HS-27A (cell line): ENCODE measurements around the gene PDLIM7.

Experiments
- DNase-seq: peaks from one replicate; pipeline ENCODE4 v3.0.0-alpha.2; 2012; ENCODE audit warnings: low read depth, missing footprints

The PDLIM7 gene

DNA sequence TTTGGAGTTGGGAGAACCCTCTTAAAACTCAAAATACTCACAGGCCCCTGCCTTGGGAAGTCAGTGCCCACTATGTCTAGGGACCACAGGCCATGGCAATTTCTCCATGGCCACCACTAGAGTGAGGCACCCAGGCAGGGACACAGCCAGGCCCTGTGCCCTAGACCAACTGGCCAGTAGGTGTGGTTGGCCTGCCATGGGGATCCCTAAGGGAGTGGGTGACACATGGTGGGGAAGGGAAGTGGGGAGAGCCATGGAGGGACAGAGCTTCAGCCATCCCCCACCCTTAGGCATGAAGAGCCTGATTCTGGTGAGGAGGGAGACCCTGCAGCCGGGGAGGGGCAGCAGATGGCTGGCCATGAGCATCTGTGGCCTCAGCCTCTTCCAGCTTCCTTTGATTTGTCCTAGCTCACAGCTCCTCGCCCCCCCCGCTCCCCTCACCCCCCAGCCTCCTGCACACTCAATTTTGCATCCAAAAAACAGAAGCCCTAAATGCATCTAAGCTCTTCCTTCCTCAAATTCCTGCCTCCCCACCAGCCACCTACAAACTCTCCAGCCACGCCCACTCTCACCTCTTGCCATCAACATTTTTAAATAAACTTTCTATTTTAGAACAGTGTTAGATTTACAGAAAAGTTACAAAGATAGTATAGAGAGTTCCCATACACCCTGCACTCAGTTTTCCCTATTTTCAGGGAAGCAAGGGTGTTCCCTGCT is 22.4 kb downstream of the PDLIM7 start:
- DNase-seq, result no peak

DNA sequence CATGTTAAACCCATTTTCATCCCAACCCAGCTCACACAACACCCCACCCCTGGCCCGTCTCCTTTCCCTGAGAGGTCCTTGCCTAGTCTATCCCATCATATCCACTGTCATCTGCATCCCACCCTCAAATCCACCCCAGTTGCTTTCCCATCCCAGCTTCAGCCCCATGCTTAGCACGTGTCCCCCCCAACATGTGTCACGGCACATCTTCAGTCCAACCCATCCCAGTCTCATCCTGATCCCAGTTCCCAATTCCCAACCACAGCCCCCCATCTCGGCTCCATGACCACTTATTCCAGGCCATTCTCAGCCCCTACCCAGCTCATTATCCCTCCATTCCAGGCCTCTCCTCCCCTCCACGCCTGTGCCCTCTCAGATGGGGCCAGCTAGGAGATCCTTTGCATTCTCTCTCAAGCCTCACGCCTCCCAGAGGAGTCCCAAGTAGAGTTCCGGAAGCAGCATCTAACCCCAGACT is 23.4 kb downstream of the PDLIM7 start:
- DNase-seq, result no peak

GRCh38 chr5:177473443-177474001 is 23.9 kb downstream of the PDLIM7 start, which contains the start of gene DBN1:
TSS of gene DBN1 (minus strand) at chr5:177473634. CDS start at chr5:177473521, 113 bp downstream.
- DNase-seq, result no peak

- DNase-seq, result no peak
Measured at GRCh38 chr5:177472460-177473442, 24.7 kb downstream of the PDLIM7 start.

GRCh38 chr5:177471610-177472356 is 25.6 kb downstream of the PDLIM7 start:
- no peak for DNase-seq

DNA sequence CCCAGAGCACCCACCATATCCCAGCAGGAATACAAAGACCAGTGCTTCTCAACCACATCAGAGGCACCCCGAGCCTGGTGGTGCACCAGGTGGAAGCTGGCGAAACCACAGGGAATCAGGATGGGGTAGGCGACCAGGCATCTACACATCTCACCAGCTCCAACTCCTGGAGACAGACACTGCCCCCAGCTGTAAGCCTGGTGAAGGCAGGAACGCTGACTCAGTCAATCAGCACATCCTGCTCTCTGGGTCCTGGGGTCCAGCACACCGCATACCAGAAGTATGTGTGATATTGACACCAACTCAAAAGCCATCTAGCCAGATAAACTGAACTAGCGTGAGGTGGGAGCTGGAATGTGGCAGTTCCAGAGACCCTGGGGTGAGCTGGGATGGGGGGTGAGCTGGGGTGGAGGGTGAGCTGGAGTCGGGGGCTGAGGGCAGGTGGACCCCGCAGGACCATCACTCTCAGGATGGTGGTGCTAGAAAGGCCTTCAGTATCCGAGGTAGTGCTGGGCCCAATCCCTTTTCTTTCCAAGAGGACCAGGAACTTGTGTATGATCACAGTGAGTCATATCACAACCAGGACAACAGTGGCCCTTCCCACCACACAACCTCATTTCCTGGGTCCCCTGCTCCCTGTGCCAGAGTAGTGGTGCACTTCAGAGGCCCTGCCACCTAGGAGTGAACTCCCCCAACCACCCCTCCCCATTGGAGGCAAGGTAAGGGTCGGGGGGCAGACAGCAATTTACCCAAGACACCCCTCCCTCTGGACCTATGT is 26.5 kb downstream of the PDLIM7 start:
- no peak for DNase-seq

GRCh38 chr5:177469750-177470525 is 27.5 kb downstream of the PDLIM7 start:
- no peak for DNase-seq

DNA sequence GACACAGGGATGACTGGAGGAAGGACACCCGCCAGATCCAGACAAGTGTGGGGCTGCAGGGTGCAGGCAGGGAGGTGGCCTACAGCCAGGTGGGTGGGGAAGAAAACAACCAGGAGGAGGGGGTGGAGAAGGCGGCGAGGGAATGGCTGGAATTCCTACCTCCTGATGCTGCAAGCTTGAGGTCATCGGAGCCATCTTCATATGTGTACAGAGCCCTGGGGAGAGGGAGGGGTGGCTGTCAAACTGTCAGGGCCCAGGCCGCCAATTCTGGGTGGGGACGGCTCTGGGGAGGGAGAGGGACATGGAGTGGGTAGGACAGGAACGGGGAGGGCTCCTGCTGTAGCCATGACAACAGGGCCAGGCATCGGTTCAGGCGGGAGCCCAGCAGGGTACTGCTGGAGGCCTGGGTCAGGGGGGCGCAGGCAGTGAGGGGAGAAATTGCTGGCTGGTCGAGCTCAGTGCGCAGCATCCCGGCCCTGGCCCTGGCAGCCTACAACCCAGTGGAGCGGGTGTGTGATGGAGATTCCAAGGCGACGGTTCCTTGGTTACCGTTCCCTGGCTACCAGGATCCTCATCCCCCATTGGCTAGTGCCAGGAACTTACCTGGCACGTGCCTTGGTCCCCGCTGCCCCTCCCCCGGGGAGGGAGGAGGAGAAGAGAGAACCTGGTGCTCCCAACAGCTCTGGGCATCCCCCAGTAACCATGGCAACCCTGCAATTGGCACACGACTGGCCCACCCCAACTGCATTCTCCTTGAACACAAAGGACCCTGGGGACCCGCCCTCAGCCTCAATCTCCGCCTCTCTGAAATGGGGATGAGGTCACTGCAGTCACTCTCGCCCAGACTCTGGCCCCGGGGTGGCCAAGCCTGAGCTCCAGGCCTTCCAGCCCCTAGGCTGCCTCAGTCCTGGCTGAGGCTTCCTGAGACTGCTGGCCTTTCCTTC is 28.4 kb downstream of the PDLIM7 start:
- no peak for DNase-seq

DNA sequence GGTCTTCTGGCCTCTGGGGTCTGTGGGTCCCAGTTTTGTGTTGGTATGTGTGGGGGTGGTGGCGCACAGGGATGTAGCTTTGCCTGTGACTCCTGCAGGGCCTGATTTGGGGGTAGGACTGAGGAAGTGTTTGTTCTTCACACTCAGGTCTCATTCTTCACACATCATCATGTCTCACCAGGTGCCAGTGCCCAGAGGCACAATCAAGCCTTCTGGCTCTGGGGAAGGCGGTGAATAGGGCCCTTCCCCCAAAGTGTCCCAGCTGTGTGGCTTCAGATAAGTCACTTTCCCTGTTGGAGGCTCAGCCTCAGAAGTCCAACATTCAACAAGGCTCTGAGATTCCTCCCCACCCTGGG is 29.1 kb downstream of the PDLIM7 start:
- no peak for DNase-seq

DNA sequence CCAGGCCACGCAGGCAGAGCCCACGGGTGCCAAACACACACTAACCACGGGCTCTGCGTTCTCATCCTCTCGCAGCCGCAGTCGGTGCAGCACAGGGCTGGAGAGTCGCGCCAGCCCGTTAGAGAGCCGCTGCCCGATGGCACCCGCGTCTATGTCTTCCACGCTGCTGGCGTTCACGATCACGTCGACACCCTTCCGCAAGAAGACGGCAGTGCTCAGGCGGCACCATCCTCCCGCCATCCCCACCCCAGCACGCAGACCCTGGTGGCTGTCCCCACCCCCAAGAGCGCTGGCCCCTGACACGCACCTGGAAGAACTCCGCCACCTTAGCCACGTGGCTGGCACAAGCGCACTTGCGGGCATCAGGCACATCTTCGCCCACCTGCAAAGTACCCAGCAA is 30.0 kb downstream of the PDLIM7 start:
- DNase-seq, result no peak

DNA sequence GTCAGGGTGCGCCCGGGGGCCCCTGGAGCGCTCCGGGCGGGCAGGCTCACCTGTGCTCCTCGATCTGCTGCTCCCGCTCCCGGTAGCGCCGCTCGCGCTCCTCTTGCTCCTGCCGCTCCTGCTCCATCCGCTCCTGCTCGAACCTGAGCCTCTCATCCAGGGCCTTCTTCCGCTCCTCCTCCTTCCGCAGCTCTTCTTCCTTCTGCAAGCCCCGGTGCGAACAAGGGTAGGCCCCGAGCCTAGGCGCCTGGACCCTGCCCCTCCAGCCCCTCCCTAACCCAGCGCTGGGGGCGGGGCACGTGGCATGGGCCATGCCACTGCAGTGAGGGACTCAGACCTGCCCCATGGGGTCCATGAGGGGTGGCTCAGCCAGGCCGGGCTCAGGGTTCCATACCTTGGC is 30.5 kb downstream of the PDLIM7 start:
- DNase-seq, result no peak

DNA sequence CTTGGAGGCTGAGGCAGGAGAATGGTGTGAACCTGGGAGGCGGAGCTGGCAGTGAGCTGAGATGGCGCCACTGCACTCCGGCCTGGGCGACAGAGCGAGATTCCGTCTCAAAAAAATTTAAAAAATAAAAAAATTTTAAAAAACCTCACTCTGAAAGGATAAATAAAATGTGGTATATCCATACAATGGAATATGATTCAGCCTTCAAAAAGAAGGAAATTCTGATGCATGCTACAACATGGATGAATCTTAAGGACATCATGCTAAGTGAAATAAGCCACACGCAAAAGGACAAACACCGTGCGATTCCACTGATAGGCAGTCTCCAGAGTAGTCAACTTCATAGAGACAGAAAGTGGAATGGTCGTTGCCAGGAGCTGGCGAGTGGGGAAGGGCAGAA is 32.4 kb downstream of the PDLIM7 start:
- DNase-seq, result no peak

DNA sequence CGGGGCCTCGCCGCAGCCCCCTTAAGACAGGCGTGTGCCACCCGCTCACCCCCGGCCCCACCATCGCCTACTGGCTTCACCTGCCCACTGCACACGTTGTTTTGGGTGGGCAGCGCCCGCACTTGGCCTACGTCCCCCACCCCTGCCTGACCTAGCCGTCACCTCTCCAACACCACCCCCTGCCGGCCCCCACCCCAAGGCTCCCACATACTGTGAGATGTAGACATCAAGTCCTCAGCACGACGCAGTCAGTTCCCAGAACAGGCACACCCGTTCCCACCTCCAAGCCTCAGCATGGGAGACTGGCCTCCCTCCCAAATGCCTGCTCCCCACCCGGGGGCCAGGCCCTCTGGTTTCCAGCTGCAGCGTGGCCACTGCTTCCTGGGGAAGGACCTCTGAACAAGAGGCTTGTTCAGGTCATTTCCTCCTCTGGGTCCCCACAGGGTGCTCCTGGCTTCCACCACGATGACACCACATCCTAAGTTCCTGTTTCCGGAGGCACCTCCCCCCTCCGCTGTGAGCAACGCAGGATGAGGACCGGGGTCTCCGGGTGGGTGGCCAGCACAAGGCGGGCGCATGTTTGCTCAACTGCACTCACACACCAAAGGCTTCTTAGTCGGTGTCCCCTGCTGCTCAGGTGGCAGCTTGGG is 35.3 kb downstream of the PDLIM7 start:
- no peak for DNase-seq

- DNase-seq, result no peak
Measured at GRCh38 chr5:177459819-177460628, 37.4 kb downstream of the PDLIM7 start.

DNA sequence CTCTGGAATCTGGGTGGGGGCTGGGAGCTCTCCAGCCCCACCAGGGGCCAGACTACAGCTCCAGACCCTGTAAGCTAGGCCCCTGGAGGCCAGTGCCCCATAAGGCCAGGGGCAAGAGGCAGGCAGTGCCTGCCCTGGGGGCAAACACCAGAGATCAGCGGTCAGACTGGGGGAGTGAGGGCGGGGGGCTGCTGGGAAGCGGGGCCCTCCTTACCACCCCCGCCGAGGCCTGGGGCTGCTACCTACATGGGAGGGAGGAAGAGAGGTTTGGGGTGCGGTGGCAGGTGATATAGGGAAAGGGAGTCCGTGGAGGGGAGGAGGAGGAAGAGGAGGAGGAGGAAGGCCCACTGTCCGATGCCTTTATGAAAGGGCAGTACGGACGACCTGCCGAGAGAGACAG is 38.0 kb downstream of the PDLIM7 start:
- DNase-seq, result no peak

DNA sequence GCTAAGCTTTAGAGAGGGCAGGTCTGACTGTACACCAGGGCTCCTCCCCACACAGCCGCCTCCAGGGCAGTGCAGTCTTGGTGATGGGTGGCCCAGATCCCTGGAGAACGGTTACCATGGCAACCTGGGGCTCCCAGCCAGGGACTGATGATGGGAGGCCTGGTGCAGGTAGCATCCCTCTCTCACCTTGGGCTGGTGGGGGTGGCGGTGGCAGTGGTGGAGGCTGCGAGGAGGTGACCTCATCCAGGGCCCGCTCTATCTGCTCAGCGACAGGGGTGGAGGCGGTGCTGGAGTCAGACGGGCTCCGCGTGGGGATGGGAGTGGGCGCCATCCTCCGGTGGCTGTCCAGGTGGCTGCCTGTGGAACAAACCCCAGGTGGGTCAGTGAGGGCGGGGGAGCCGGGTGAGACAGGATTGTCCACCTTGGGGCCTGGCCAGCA is 38.5 kb downstream of the PDLIM7 start:
- DNase-seq, result no peak

GRCh38 chr5:177457852-177458681 is 39.3 kb downstream of the PDLIM7 start:
- DNase-seq, result no peak
